ENCODE results near the gene SOD2.
"Not testable (repeated sequence)": the region's sequence is repeated elsewhere in the genome, so short reads cannot be mapped to it uniquely, and the experiment has no call there.

Gene SOD2

DNA sequence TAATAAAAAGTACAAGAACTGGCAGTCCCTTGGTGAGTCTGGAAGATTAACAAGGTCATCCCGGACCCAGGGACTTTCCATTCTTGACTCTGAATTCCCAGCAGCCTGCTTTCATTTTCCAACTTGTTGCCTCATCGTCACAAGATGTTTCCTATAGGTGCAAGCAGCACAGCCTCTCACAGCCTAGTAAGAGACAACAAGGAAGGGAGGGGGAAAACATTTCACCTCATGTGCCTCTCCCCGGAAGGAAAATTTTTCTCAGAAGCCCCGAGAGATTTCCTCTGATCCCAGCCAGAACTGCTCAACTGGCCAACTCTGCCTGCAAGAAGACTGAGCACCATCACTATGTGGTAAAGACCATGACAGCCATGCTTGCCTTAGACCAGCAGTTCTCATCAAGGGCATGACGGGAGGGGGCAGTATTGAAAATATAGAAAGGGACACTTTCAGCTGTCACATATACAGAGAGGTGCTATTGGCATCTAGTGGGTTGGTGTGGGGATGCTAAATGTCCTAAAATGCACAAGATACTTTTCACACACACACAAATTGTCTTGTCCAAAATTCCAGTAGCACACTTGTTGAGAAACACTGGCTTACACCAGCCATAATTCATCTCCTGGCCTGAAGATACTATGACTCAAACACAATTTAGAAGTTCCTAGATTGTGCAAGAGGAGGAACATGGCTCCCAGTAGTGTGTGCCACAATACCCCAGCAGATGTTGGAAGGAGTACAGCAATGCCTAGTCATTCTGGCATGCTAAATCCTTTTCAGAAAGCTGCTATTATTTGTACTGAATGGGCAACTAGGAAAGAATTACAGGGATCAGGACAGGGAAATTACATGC, 23.4 kb upstream of the SOD2 start:
- DNase-seq (ENCODE audit: low read depth) = no peak

DNA sequence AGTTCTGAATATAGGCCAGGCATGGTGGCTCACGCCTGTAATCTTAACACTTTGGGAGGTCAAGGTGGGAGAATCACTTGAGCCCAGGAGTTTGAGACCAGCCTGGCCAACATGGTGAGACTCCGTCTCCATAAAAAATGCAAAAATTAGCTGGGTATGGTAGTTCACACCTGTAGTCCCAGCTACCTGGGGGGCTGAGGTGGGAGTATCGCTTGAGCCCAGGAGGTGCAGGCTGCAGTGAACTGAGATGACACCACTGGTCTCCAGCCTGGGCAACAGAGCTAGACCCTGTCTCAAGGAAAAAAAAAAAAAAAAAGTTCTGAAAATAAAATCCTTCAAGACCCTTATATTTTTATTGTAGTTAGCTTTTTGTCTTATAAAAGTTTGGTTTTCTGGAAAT, 22.6 kb upstream of the SOD2 start:
- no peak for DNase-seq (ENCODE audit: low read depth)

DNA sequence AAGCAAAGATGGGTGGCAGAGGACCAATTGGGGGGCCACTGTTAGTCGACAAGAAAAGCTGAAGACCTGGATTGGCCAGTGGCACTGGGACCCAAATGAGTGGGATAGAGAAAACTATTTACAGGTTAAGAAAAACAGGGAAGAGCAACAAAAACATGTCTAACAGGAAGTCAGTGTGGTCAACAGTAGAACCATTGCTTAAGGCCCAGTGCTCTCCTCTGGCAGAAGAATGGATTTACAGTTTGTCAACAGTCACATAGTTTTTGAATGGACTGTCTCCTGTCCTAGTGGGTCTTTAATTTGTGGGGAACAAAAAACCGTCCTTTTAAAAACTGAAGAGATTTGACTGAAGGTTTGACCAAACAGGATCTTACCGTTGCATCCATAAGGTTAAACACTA, 22.1 kb upstream of the SOD2 start:
- DNase-seq (ENCODE audit: low read depth) = no peak

DNA sequence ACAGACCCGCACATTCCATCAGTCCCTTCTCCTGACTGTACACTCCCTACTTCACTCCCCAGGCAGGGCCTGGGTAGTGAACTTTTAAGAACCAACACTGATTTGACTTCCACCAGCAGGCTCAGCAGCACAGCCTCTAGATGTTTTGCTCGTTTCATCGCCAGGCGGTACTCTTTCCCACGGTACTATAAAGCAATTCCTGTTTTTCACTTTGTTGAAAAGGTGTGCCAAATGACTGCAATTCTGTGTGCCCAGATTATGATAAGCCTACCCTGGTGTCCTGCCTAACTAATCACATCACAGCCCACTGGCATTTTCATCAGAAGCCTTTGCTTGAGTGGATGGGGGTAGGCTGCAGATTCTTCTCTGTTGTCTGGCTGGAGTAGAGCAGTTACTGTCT, 21.4 kb upstream of the SOD2 start:
- no peak for DNase-seq (ENCODE audit: low read depth)

DNA sequence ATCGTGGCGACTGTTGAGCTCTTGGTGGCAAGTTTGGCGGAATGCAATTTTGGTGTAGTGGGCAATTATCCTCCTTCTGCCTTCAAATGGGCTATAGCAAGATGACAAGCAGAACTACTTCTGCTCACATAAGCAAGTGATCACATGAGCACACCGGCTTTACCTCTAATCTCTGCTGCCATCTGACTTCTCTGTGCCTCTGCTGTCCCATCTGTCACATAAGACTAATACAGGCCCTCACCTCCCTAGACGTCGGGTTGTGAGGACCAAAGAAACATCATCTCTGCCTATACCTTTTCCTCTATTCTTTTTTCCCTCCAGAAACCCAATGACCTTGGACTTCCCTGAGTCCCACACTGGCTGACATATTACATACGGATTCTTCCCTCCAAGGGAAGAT, 20.9 kb upstream of the SOD2 start:
- no peak for DNase-seq (ENCODE audit: low read depth)

DNA sequence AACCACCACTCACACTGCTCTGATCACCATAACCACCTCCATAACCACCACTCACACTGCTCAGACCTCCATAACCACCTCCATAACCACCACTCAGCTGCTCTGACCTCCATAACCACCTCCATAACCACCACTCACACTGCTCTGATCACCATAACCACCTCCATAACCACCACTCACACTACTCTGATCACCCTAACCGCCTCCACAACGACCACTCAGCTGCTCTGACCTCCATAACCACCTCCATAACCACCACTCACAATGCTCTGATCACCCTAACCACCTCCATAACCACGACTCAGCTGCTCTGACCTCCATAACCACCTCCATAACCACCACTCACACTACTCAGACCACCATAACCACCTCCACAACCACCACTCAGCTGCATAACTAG, 19.3 kb upstream of the SOD2 start:
- DNase-seq (ENCODE audit: low read depth) = not testable (repeated sequence)

DNA sequence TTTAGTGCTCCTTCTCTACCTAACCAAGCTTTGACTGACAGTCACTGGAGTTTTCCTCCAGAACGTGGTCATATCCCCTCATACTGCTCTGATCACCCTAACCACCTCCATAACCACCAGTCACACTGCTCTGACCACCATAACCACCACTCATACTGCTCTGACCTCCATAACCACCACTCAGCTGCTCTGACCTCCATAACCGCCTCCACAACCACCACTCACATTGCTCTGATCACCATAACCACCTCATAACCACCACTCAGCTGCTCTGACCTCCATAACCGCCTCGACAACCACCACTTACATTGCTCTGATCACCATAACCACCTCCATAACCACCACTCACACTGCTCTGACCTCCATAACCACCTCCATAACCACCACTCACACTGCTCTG, 17.6 kb upstream of the SOD2 start:
- not testable (repeated sequence) for DNase-seq (ENCODE audit: low read depth)

DNA sequence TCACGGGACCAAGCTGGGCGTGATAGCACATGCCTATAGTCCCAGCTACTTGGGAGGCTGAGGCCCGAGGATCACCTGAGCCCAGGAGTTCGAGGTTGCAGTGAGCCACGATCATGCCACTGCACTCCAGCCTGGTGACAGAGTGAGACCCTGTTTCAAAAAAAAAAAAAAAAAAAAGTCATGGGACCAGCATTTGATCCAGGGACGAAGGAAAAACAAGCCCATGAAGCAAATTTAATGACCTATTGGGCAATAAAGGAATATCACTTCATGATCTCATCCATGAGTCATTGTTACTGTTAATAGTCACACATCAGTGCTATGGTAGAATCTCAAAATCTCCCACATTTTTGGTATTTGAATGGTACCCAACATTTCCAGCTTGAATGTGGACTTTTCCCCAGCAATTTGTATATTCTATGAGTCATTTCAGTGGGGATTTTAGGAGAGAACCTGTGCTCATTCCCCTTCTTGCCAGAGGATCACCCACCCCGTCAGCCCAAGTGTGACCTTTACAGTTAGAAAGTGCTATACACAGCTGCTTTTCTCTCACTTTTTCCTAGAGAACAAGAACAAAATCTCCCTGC, 8.5 kb upstream of the SOD2 start:
- DNase-seq (ENCODE audit: low read depth) = no peak

DNA sequence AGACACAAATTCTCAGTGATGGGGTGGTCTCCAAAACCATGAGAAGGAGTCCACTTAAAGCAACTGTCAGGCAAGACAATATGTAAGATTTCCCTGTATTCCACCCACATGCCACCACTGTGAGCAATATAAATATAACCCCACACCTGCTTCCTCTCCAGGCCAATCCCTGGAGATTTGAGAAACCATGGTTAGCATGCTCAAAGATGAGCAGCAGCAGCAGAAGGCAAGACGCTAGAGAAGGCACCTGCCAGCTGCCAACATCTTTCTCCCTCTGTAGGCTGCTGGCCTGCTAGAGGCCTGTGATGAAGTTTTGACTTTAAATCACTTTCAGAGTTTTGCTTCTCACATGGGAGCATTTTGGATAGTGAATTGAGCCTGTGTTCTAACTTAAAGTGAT, 7.9 kb upstream of the SOD2 start:
- no peak for DNase-seq (ENCODE audit: low read depth)

DNA sequence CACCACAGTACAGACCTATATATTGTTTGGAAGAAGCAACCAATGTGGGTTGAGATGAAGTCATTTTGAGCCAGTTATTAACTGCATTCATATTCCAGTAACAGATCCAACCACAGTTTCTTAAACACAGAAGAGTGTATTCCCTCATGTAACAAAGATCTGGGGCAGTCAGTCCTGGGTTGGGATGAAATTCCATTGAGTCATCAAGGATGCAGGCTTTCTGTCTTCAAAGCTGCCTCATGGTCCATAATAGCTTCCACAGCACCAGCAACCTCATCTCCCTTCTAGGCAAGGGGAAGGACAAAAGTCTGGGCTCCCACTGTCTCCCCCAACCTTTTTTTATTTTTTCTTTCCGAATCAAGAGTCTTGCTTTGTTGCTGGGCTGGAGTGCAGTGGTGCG, 2.9 kb upstream of the SOD2 start:
- DNase-seq (ENCODE audit: low read depth) = no peak

DNA sequence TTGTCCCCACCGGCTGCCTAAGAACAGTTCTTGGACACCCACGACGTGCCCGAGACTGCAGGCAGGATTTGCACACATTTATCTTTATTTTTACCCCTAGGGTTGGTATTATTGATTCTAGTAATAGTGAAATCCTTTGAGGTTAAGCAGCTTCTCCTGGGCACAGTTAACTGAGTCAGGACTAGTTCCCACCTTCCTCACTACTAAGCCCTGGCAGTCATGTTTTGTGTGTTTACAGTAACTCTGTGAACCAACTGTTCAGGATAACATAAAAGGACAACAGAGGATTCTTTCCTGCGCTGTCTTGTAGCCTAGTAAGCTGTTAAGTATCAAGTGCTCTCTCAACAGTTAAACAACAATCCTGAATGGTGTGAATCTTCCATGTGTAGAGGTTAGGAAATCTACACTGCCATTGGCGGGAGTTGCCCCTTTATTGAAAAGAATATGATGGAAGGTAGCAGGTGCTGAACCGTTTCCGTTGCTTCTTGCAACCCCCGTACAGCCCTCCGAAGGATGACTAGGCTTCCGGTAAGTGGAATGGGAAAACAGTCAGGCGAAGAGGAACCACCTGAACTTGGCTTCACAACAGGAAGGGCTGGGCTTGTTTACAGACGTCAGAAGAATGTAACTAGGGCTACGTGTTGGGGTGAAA, 979 bp upstream of the SOD2 start:
- DNase-seq (ENCODE audit: low read depth) = no peak

DNA sequence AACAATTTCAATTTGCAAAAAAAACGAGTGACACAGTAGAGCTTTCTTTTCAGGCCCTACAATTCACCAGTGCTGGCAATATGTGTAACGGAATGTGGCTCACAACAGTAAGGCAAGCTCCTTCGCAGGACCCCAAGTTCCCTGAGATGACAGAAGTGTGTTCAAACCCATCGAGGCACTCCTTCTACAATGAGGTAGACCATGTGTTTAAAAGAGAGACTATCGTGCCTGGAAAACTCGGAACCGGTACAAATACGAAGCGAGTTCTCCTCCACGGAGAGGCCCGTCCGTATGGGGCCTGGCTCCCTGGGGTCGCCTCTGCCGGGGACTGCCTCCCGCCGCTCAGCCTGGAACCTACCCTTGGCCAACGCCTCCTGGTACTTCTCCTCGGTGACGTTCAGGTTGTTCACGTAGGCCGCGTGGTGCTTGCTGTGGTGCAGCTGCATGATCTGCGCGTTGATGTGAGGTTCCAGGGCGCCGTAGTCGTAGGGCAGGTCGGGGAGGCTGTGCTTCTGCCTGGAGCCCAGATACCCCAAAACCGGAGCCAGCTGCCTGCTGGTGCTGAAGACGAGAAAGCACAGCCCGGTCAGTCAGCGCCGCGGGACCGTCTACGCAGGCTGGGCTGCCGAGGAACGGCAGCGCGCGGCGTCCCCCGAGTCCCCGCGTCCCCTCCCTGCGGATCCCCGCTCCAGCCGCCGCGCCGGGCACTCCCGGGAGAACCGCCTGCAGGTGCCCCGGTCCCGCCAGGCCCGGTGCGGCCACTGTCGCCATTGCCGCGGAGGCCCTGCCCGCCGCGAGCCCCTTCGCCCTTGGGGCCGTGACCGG, 526 bp downstream of the SOD2 start:
- DNase-seq (ENCODE audit: low read depth) = peak; percentile 27

DNA sequence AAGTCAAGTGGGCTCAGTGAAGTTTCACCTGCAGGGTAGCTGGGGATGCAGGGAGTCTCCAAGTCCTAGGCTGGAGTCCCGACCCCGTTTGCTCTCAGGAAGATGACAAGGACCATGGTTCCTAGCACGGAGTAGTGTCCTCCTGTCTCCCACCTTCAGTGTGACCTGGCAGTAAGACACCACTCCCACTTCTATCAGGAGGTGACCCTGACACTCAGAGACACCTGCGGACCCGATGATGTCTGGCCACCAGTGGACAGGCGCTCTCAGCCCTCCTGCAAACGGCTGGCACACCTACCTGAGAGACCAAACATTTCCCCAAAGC, 1.1 kb downstream of the SOD2 start:
- no peak for DNase-seq (ENCODE audit: low read depth)

DNA sequence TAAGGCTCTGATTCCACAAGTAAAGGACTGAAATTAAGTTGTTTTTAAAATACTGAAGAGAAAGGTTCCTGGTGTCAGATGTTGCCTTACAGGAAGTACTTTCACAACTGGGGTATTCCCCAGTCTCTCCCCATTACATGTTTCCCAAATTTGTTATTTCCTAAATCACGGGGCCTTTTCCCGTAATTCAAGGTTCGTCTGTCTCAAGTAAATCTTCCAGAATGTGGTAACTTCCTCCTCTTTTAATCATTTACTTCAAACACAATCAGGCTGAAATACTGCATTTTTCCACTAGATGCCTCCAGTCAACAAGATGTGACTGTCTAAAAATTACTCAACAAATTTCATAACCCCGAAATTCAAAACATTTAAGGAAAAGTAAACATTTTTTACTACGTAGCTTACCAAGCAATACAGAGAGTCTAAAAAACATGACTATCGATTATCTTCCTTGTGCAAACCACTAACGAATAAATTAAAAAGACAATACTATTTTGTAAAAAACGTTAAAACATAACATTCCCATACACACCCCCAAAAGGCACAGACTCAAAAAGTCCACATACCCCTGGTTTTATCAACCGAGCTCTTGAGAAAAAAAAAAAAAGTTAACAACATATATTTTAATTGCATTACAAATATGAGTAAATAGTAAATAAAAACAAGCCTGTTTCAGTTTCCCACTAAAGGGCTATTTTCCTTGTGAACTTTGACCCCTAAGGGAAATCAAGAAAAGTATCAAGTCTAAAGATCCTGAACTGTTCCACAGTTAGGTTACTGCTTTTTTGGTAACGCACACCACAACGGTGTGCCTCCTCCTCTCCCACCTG, 1.7 kb downstream of the SOD2 start:
- no peak for DNase-seq (ENCODE audit: low read depth)

DNA sequence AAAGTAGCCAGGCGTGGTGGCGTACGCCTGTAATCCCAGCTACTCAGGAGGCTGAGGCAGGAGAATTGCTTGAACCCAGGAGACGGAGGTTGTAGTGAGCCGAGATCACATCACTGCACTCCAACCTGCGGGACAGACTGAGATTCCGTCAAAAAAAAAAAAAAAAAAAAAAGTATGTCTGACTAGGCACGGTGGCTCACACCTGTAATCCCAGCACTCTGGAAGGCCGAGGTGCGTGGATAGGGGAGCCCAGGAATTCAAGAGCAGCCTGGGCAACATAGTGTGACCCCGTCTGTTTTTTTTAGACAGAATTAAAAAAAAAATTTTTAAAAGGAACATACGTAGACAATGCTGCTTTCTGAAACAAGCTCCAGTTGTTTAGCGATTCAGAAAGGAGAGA, 2.9 kb downstream of the SOD2 start:
- DNase-seq (ENCODE audit: low read depth) = not testable (repeated sequence)

DNA sequence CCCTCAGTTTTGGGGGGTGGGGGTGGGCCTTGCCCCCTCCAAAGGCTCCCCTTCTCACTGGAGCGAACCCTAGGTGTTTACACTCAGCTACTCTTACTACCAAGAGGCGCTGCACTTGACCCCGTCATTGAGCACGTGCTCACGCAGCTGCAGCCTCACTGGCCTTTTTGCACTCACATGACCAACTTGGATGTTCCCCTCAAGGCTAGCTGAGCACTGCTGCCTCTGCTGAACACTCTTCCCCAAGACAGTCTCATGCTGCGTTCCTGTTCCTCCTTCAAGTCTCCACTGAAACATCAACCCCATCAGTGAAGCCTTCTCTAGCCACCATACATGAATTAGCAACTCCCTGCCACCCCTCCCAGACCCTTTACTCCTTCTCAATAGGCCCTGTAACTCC, 4.0 kb downstream of the SOD2 start:
- DNase-seq (ENCODE audit: low read depth) = no peak

DNA sequence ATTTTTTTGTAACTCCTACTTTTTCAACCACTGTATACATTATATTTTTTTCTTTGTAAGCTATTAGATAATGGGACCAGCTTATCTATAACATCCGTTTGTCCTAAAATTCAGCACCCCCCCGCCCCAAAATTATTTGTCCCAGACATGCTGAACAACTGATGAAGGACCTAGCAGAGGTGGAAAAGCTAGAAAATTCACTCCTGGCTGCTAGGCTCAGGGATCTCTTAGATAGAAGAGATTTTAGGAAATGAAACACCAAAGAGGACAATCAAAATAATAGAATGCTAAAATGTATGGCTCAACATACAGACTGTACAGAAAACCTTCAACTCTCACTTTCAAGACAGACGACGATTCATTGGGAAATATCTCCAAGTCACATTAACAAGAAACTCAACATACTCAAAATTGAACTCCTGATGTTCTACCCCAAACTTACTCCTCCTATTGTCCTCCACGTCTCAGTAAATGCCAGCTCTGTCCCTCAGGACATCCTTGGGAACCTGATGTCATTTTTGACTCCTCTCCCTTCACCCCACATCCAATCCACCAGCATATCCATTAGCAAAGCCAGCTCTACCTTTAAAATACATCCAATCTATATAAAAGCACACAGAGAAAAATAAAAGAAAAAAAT, 4.7 kb downstream of the SOD2 start:
- DNase-seq (ENCODE audit: low read depth) = no peak

DNA sequence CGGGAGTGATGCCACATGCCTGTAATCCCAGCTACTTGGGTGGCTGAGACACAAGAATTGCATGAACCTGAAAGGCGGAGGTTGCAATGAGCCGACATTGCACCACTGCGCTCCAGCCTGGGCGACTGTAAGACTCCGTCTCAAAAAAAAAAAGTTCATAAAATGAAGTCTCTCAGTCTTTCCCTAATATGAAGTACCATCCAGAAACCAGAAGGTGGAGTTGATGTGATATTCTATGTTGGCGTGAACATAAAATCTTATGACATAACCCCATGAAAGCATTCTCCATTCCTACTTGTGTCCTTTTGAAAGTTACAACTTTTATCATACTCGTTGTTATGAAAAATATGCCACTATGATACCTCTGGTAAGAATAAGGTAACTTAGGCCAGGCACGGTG, 5.7 kb downstream of the SOD2 start:
- no peak for DNase-seq (ENCODE audit: low read depth)

DNA sequence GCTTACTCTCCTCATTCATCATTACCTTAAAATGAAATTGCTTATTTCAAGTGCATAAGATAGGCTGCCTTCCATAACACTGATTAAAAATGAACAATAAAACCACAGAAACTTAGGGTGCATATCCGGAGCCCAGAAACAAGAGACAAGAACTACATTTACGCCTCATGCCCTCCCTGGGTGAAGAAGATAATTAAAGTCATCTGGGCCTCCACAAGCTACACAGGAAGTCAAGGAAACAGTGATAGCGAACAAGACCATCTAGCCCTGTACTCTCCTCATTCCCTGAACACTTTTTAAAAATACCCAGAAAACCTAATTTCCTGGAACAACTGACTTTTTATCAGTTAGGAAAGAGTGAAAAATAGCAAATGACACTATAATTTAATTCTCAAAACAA, 6.3 kb downstream of the SOD2 start:
- no peak for DNase-seq (ENCODE audit: low read depth)

DNA sequence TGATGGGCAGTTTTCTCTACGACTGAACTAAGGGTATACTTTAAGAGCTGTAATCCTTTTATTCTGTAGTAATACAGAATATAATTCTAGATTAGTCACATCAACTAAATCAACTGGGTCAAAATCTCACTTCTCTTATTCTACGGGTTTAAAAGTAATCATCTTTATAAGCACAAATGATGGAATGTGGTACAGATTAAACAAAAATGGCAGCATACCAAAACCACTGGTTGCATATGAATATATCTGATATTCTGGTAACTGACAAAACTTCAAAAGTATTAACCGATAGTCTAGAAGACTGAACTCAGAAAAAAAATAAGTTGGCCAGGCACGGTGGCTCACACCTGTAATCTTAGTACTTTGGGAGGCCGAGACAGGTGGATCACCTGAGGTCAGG, 7.0 kb downstream of the SOD2 start:
- no peak for DNase-seq (ENCODE audit: low read depth)

DNA sequence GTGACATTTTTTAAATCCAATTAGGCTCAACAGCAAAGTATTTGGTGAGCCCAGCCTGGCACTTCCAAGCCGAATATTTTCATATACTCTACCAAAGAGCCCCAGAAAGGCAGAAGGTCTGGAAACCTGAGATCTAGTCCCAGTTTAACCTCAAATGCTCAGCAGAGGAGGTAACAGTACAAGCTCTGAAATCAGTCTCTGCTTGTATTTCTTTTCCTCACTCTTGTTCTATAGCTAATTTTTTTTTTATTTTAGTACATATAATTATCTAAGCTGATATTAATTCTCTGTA, 9.1 kb downstream of the SOD2 start:
- no peak for DNase-seq (ENCODE audit: low read depth)

DNA sequence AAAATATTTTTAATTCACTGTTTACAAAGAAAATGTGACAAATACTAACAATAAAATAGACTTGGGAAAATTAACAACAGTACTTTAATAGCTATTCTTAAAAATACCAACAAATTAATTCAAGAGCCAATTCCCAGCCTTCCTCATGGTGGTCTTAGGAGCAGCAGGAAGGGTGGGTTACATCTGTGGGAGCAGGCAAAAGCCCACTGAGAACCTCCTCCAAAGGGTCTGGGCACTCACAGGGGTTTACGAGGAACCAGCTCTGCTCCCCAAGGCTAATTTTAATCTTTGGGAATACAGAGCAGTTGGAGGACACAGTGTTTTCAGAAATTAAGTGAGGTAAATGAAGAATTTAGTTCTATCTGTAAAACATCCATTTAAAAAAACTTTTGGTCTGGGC, 10.2 kb downstream of the SOD2 start:
- no peak for DNase-seq (ENCODE audit: low read depth)
